Glutamatergic neuron (in vitro differentiated cells): Measurements from ENCODE around the gene AMPH. TPM values are rescaled to one million over a fixed set of nuclear protein-coding genes. Genes with fewer than 3 reads are reported as not detected.

Source experiments
- DNase-seq: peaks from one replicate; pipeline ENCODE4 v3.0.0; 2022
- H3K27ac Mint-ChIP-seq: one replicate; pipeline ENCODE4 v1.8.0; 2020; ENCODE audit warnings: mild to moderate bottlenecking, mixed read lengths, inconsistent platforms; ENCODE audit not compliant: unreplicated experiment
- H3K27me3 Mint-ChIP-seq: one replicate; pipeline ENCODE4 v1.8.0; 2020; ENCODE audit warnings: mild to moderate bottlenecking, moderate library complexity, mixed read lengths, inconsistent platforms; ENCODE audit not compliant: unreplicated experiment
- H3K36me3 Mint-ChIP-seq: one replicate; pipeline ENCODE4 v1.8.0; 2020; ENCODE audit warnings: mild to moderate bottlenecking, mixed read lengths, inconsistent platforms; ENCODE audit not compliant: unreplicated experiment
- H3K4me1 Mint-ChIP-seq: one replicate; pipeline ENCODE4 v1.8.0; 2020; ENCODE audit warnings: mild to moderate bottlenecking, low read depth, mixed read lengths, inconsistent platforms; ENCODE audit not compliant: unreplicated experiment
- H3K4me3 Mint-ChIP-seq: one replicate; pipeline ENCODE4 v1.8.0; 2020; ENCODE audit warnings: mild to moderate bottlenecking, mixed read lengths, inconsistent platforms; ENCODE audit not compliant: unreplicated experiment
- H3K9me3 Mint-ChIP-seq: one replicate; pipeline ENCODE4 v1.8.0; 2020; ENCODE audit warnings: mild to moderate bottlenecking, moderate library complexity, mixed read lengths, inconsistent platforms; ENCODE audit not compliant: unreplicated experiment
- CTCF ChIP-seq: fragments of 200-600 bp; sonication (generic); IDR thresholded peaks from one replicate; pipeline ENCODE4 v1.5.0; 2021; ENCODE audit not compliant: partially characterized antibody, unreplicated experiment
- total RNA-seq: library from RNA; stranded (reverse); fragmentation: NEBNext Ultra II Directional; extraction: Animal tissue kit (Norgen Biotek cat#: 25700); gene quantifications from one replicate; pipeline ENCODE4 v1.2.1, GENCODE V29; 2021; ENCODE audit not compliant: unreplicated experiment

AMPH gene
- total RNA-seq, 1 donor from 2014 or later: 9.4 TPM

DNA sequence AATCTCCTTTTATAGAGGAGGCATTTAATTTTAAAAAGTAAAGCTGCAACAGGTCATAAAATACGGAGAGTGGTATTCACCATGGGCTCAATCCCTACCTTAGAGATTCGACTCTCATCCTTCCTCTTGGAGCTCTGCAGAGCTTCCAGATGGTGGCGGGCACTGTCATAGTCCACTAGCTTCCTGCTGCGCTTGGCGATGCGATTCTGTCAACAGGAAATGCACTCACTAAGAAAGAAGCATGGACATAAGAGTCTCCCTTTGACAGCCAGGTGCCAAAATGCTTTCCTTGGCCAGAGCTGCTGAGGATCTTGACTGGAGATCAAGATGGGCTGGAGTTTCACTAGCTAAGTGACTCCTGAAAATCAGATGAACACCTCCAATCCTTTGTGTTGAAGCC is 154.4 kb downstream of the AMPH start:
- Mint-ChIP-seq H3K4me1 (no peaks in the 10 kb centered on the region), H3K4me3 (no peak overlapping the region), H3K9me3 (no peaks in the 10 kb centered on the region), H3K27ac (no peak overlapping the region), H3K27me3 (no peaks in the 10 kb centered on the region), H3K36me3 (no peaks in the 10 kb centered on the region)
- DNase-seq: no peak
- no peak for TF ChIP-seq CTCF

GRCh38 chr7:38465956-38466355 is 165.2 kb downstream of the AMPH start:
- H3K27ac Mint-ChIP-seq: no peak overlapping the region
- H3K27me3 Mint-ChIP-seq: no peaks in the 10 kb centered on the region
- H3K36me3 Mint-ChIP-seq: no peaks in the 10 kb centered on the region
- no peak for TF ChIP-seq CTCF
- DNase-seq: no peak
- H3K9me3 Mint-ChIP-seq: no peaks in the 10 kb centered on the region
- H3K4me3 Mint-ChIP-seq: no peak overlapping the region
- no peaks in the 10 kb centered on the region for H3K4me1 Mint-ChIP-seq

DNA sequence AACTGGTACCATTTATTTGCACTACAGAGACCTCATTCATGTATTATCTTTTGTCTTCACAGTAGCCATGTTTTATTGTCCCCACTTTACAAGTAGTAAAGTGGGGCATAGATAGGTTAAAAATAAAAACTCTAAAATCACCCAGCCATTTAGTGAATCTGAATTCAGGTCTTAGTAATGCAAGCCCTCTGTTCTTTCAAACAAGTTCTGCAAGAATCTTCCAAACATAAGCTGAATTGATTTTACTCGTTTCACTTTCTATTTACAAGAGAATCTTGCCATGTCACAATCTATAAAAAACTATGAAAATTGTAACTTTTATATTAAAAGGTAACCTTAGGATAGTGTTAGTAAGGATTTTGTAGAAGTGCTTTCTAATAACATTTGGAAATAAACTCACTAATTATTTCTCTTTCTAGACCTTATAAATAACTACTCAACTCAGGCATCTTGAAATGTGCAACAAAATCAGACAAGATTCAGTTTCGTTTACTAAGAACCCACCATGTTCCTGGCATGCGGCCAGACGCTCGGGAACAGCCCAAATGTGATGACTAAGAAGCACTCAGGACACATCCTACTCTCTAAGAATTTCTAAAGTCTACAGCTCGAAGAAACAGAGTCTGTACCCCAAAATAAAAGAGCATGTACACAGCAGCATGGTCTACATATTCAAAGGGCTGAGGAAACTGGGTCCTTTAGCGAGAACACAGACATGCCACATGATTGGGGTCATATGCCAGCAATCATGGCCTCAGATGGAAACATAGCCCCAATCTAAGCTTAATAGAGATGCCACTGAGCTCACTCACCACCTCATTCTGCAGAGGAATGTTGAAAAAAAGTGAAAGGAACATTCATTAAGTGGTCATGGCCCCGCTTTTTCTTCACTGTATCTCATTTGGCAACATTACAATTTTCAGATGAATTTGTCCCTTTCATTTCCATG is 167.6 kb downstream of the AMPH start:
- Mint-ChIP-seq H3K9me3 (no peaks in the 10 kb centered on the region), H3K4me1 (no peaks in the 10 kb centered on the region), H3K36me3 (peaks cover 5% of the 10 kb centered on the region), H3K27ac (no peak overlapping the region), H3K27me3 (no peaks in the 10 kb centered on the region), H3K4me3 (no peak overlapping the region)
- no peak for TF ChIP-seq CTCF
- no peak for DNase-seq

GRCh38 chr7:38462819-38463218 is 168.4 kb downstream of the AMPH start:
- Mint-ChIP-seq H3K27me3 (no peaks in the 10 kb centered on the region), H3K9me3 (no peaks in the 10 kb centered on the region), H3K4me3 (no peak overlapping the region), H3K36me3 (peaks cover 5% of the 10 kb centered on the region), H3K27ac (no peak overlapping the region), H3K4me1 (no peaks in the 10 kb centered on the region)
- DNase-seq: no peak
- no peak for TF ChIP-seq CTCF

DNA sequence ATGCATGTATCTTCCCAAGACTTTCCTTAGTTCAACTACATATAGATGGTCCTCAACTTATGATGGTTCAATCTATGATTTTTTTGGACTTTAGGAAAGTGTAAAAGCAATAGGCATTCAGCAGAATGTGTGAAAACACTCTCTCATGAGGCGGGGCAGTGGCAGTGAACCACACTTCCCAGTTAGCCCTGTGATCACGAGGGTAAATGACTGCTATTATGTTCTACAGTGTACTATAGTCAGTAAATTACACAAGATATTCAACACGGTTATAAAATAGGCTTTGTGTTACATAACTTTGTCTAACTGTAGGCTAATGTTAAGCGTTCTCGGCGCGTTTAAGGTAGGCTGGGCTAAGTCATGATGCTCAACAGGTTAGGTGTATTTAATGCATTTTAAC is 169.3 kb downstream of the AMPH start:
- Mint-ChIP-seq H3K9me3 (no peaks in the 10 kb centered on the region), H3K27me3 (no peaks in the 10 kb centered on the region), H3K27ac (no peak overlapping the region), H3K4me3 (no peak overlapping the region), H3K36me3 (peaks cover 5% of the 10 kb centered on the region), H3K4me1 (no peaks in the 10 kb centered on the region)
- DNase-seq: no peak
- TF ChIP-seq CTCF: no peak
